ENCODE measurements around the gene RPS6KA6. TPM values are rescaled to one million over a fixed set of nuclear protein-coding genes. Genes with fewer than 3 reads are reported as not detected.

Gene RPS6KA6
- total and polyA plus RNA-seq, 5 donors, result 1.4 to 3.6 (median 2.7) TPM

- no peak for ATAC-seq
- Histone ChIP-seq H3K9me3 (ENCODE audit: control insufficient read depth, low read length) (no peaks in the 10 kb centered on the region), H3K4me1 (ENCODE audit: control insufficient read depth, insufficient read depth, low read length) (no peaks in the 10 kb centered on the region), H3K4me3 (ENCODE audit: low read length) (no peak overlapping the region), H3K27me3 (ENCODE audit: control insufficient read depth, insufficient read depth) (no peaks in the 10 kb centered on the region), H3K27ac (ENCODE audit: low read length) (no peak overlapping the region)
- WGBS, result 65% methylated on average over 1 of the region's 1 CpG
- intact Hi-C loops (cut with DNase I), result no loop called here
- DNase-seq, result no peak
Observed at GRCh38 chrX:84165711-84166110, 22.3 kb downstream of the RPS6KA6 start.

GRCh38 chrX:84162401-84162800, 25.6 kb downstream of the RPS6KA6 start:
- H3K27ac ChIP-seq (ENCODE audit: low read length), result no peak overlapping the region
- ATAC-seq (no peak), DNase-seq (no peak)
- H3K4me3 ChIP-seq (ENCODE audit: low read length), result no peak overlapping the region
- H3K9me3 ChIP-seq (ENCODE audit: control insufficient read depth, low read length), result no peaks in the 10 kb centered on the region
- H3K4me1 ChIP-seq (ENCODE audit: control insufficient read depth, insufficient read depth, low read length), result no peaks in the 10 kb centered on the region
- intact Hi-C loops (cut with DNase I), result no loop called here
- H3K27me3 ChIP-seq (ENCODE audit: control insufficient read depth, insufficient read depth), result no peaks in the 10 kb centered on the region

- Histone ChIP-seq H3K27ac (ENCODE audit: low read length) (no peak overlapping the region), H3K9me3 (ENCODE audit: control insufficient read depth, low read length) (no peaks in the 10 kb centered on the region), H3K4me3 (ENCODE audit: low read length) (no peak overlapping the region), H3K4me1 (ENCODE audit: control insufficient read depth, insufficient read depth, low read length) (no peaks in the 10 kb centered on the region), H3K27me3 (ENCODE audit: control insufficient read depth, insufficient read depth) (no peaks in the 10 kb centered on the region)
- intact Hi-C loops (cut with DNase I), result no loop called here
- DNase-seq, result no peak
- ATAC-seq, result no peak
Observed at GRCh38 chrX:84161641-84162040, 26.4 kb downstream of the RPS6KA6 start.

GRCh38 chrX:84160736-84161135, 27.3 kb downstream of the RPS6KA6 start:
- DNase-seq (no peak), ATAC-seq (no peak)
- no peaks in the 10 kb centered on the region for H3K27me3 ChIP-seq (ENCODE audit: control insufficient read depth, insufficient read depth)
- H3K9me3 ChIP-seq (ENCODE audit: control insufficient read depth, low read length), result no peaks in the 10 kb centered on the region
- H3K27ac ChIP-seq (ENCODE audit: low read length), result no peak overlapping the region
- no peaks in the 10 kb centered on the region for H3K4me1 ChIP-seq (ENCODE audit: control insufficient read depth, insufficient read depth, low read length)
- WGBS, result 94% methylated on average over 4 of the region's 4 CpGs
- H3K4me3 ChIP-seq (ENCODE audit: low read length), result no peak overlapping the region
- intact Hi-C loops (cut with DNase I), result no loop called here

DNA sequence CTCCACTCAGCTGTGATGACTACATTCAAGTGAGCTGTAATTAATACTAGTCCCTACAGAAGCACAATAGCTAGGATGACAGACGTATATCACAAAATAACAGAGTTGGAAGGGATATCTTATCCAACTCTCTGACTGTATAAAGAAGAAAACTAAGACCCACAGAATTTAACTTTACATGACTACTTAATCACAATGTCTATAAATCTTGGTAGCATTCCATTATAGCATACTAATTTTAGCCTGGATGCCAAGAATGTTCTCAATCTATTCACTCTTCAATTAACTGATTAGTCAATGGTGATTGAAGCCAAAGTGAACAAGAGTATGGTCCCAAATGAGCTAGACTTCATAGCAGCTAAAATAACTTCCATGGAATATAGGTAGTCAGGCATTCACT, 31.2 kb downstream of the RPS6KA6 start:
- ATAC-seq, result no peak
- Histone ChIP-seq H3K4me1 (ENCODE audit: control insufficient read depth, insufficient read depth, low read length) (no peaks in the 10 kb centered on the region), H3K27ac (ENCODE audit: low read length) (no peak overlapping the region), H3K9me3 (ENCODE audit: control insufficient read depth, low read length) (no peaks in the 10 kb centered on the region), H3K4me3 (ENCODE audit: low read length) (no peak overlapping the region), H3K27me3 (ENCODE audit: control insufficient read depth, insufficient read depth) (no peaks in the 10 kb centered on the region)
- DNase-seq, result no peak
- intact Hi-C loops (cut with DNase I), result no loop called here
- 65% methylated on average over 1 of the region's 1 CpG for WGBS

- no peaks in the 10 kb centered on the region for H3K4me1 ChIP-seq (ENCODE audit: control insufficient read depth, insufficient read depth, low read length)
- no peaks in the 10 kb centered on the region for H3K9me3 ChIP-seq (ENCODE audit: control insufficient read depth, low read length)
- no peak overlapping the region for H3K27ac ChIP-seq (ENCODE audit: low read length)
- intact Hi-C loops (cut with DNase I), result no loop called here
- no peaks in the 10 kb centered on the region for H3K27me3 ChIP-seq (ENCODE audit: control insufficient read depth, insufficient read depth)
- DNase-seq (no peak), ATAC-seq (no peak)
- WGBS, result 95% methylated on average over 3 of the region's 3 CpGs
- no peak overlapping the region for H3K4me3 ChIP-seq (ENCODE audit: low read length)
Observed at GRCh38 chrX:84155938-84156337, 32.1 kb downstream of the RPS6KA6 start.

DNA sequence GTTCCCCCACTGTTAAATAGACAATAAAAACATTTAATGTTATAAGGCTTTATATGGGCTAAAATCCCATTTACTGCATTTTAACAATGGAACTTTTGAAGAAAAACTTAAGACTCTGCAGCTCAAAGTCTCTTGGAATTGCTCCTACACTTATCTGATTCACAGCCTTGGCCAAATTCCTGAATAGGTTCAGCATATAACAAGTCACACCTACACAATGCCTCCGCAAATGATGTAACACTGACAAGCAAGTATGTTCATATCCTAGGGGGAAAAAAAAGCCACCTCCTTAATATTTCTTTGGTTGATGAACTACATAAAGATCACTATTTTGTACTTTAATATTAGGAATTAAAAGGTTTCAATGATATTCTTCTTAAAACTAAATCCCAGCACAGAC, 34.5 kb downstream of the RPS6KA6 start:
- H3K4me3 ChIP-seq (ENCODE audit: low read length), result no peak overlapping the region
- no peak for DNase-seq
- intact Hi-C loops (cut with DNase I), result no loop called here
- no peaks in the 10 kb centered on the region for H3K9me3 ChIP-seq (ENCODE audit: control insufficient read depth, low read length)
- WGBS, result 73% methylated on average over 1 of the region's 1 CpG
- ATAC-seq, result no peak
- no peaks in the 10 kb centered on the region for H3K27me3 ChIP-seq (ENCODE audit: control insufficient read depth, insufficient read depth)
- H3K27ac ChIP-seq (ENCODE audit: low read length), result no peak overlapping the region
- H3K4me1 ChIP-seq (ENCODE audit: control insufficient read depth, insufficient read depth, low read length), result no peaks in the 10 kb centered on the region

DNA sequence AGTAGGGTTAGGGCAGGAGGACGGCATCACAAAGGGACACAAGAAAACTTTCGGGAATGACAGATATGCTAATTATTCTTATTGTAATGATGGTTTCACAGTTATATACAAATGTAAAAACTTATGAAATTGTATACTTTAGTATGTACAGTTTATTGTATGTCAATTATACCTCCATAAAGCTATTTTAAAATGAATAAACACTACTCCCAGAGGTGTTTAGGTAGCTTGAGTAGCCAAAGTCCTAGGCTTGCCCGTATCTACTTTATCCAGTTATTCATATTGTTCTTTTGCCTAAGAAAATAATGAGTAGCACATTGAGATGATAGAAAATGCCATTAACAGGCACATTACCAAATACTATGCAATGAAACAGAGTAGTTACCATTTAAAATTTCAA, 43.0 kb downstream of the RPS6KA6 start:
- ATAC-seq (no peak), DNase-seq (no peak)
- no peaks in the 10 kb centered on the region for H3K4me1 ChIP-seq (ENCODE audit: control insufficient read depth, insufficient read depth, low read length)
- no peak overlapping the region for H3K27ac ChIP-seq (ENCODE audit: low read length)
- no peaks in the 10 kb centered on the region for H3K9me3 ChIP-seq (ENCODE audit: control insufficient read depth, low read length)
- 91% methylated on average over 3 of the region's 3 CpGs for WGBS
- intact Hi-C loops (cut with DNase I), result no loop called here
- H3K4me3 ChIP-seq (ENCODE audit: low read length), result no peak overlapping the region
- H3K27me3 ChIP-seq (ENCODE audit: control insufficient read depth, insufficient read depth), result no peaks in the 10 kb centered on the region

GRCh38 chrX:84144281-84144680, 43.7 kb downstream of the RPS6KA6 start:
- 88% methylated on average over 1 of the region's 1 CpG for WGBS
- DNase-seq, result no peak
- intact Hi-C loops (cut with DNase I), result no loop called here

GRCh38 chrX:84133023-84133422, 55.0 kb downstream of the RPS6KA6 start:
- H3K4me3 ChIP-seq (ENCODE audit: low read length), result no peak overlapping the region
- H3K27ac ChIP-seq (ENCODE audit: low read length), result no peak overlapping the region
- H3K4me1 ChIP-seq (ENCODE audit: control insufficient read depth, insufficient read depth, low read length), result no peaks in the 10 kb centered on the region
- ATAC-seq (no peak), DNase-seq (no peak)
- 73% methylated on average over 2 of the region's 2 CpGs for WGBS
- H3K27me3 ChIP-seq (ENCODE audit: control insufficient read depth, insufficient read depth), result no peaks in the 10 kb centered on the region
- intact Hi-C loops (cut with DNase I), result no loop called here
- H3K9me3 ChIP-seq (ENCODE audit: control insufficient read depth, low read length), result no peaks in the 10 kb centered on the region

More at GRCh38 chrX:84144281-84144680, 43.7 kb downstream of the RPS6KA6 start:
- Histone ChIP-seq H3K27ac (ENCODE audit: low read length) (no peak overlapping the region), H3K9me3 (ENCODE audit: control insufficient read depth, low read length) (no peaks in the 10 kb centered on the region), H3K27me3 (ENCODE audit: control insufficient read depth, insufficient read depth) (no peaks in the 10 kb centered on the region), H3K4me1 (ENCODE audit: control insufficient read depth, insufficient read depth, low read length) (no peaks in the 10 kb centered on the region), H3K4me3 (ENCODE audit: low read length) (no peak overlapping the region)
- no peak for ATAC-seq

DNA sequence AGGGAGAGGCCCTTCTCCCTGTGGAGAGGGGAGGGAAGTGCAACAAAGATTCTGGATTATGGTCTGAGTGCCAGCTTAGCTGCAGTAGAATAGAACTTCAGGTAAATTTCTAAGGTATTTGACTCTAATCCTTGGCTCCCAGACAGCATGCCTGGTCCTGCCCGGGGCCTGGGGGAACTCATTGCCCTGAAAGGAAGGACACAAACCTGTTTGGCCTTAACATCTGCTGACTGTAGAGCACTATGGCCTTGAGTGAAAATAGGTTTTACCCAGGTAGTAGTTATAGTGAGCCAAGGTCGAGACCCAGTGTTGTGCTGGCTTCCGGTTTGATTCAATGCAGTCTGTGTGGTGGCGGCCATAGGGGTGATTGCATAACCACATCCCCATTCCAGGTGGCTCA, 64.4 kb downstream of the RPS6KA6 start:
- Histone ChIP-seq H3K9me3 (ENCODE audit: control insufficient read depth, low read length) (no peaks in the 10 kb centered on the region), H3K27ac (ENCODE audit: low read length) (no peak overlapping the region), H3K27me3 (ENCODE audit: control insufficient read depth, insufficient read depth) (no peaks in the 10 kb centered on the region), H3K4me3 (ENCODE audit: low read length) (no peak overlapping the region), H3K4me1 (ENCODE audit: control insufficient read depth, insufficient read depth, low read length) (no peaks in the 10 kb centered on the region)
- DNase-seq (no peak), ATAC-seq (no peak)
- 99% methylated on average over 4 of the region's 4 CpGs for WGBS
- intact Hi-C loops (cut with DNase I), result no loop called here

DNA sequence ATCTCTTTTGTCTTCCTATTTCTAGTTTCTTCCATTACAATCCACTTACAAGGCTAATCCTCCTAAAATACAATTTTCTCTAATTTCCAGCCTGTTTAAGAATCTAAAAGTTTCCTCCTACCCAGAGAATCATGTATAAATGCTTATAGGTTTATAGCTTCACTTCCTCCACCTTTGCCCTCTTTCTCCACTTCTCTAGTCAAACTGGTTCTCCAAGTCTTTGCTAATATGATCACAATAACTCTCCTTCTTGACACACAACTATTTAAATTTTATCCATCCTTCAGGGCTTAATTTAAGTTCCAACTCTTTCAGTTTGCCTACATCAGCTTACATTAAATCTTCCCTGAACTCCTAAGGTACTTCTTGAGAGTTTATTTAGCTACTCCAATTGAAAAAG, 69.2 kb downstream of the RPS6KA6 start:
- intact Hi-C loops (cut with DNase I), result no loop called here
- Histone ChIP-seq H3K27me3 (ENCODE audit: control insufficient read depth, insufficient read depth) (no peaks in the 10 kb centered on the region), H3K4me1 (ENCODE audit: control insufficient read depth, insufficient read depth, low read length) (no peaks in the 10 kb centered on the region), H3K9me3 (ENCODE audit: control insufficient read depth, low read length) (no peaks in the 10 kb centered on the region), H3K4me3 (ENCODE audit: low read length) (no peak overlapping the region), H3K27ac (ENCODE audit: low read length) (no peak overlapping the region)
- DNase-seq, result no peak
- ATAC-seq, result no peak
